Endothelial cell of umbilical vein (primary cell): Measurements from ENCODE around the gene STK17B.

ENCODE experiments used
- EZH2 ChIP-seq: IDR thresholded peaks from 2 replicates; pipeline ENCODE4 v1.6.1; 2012; ENCODE audit warnings: borderline replicate concordance, low read depth, mild to moderate bottlenecking, moderate library complexity, low read length, inconsistent platforms; ENCODE audit not compliant: severe bottlenecking
- FOS ChIP-seq: IDR thresholded peaks from 2 replicates; pipeline ENCODE4 v1.6.1; 2011; ENCODE audit warnings: mild to moderate bottlenecking, low read length, moderate library complexity, borderline replicate concordance; ENCODE audit not compliant: insufficient read depth
- GATA2 ChIP-seq: IDR thresholded peaks from 2 replicates; pipeline ENCODE4 v1.7.0; 2011; ENCODE audit warnings: low read depth, mild to moderate bottlenecking, moderate library complexity, mixed read lengths, low read length; ENCODE audit not compliant: insufficient read length, insufficient read depth
- JUN ChIP-seq: IDR thresholded peaks from 2 replicates; pipeline ENCODE4 v1.6.1; 2011; ENCODE audit warnings: borderline replicate concordance, low read depth; ENCODE audit not compliant: insufficient read length, insufficient read depth
- MYC ChIP-seq: IDR thresholded peaks from one replicate; pipeline ENCODE4 v1.6.1; 2011; ENCODE audit warnings: mild to moderate bottlenecking, low read depth, low read length
- POLR2A ChIP-seq: IDR thresholded peaks from 2 replicates; pipeline ENCODE4 v1.6.1; 2012; ENCODE audit warnings: low read depth, mild to moderate bottlenecking, control low read depth, low read length
- POLR2AphosphoS5 ChIP-seq: IDR thresholded peaks from 2 replicates; pipeline ENCODE4 v1.6.1; 2012; ENCODE audit warnings: low read depth, mild to moderate bottlenecking, control low read depth, low read length, moderate library complexity; ENCODE audit not compliant: insufficient read depth
- TF ChIP-seq, protein P1 (sequence below): IDR thresholded peaks from 2 replicates; pipeline ENCODE4 v1.6.1; 2011; ENCODE audit not compliant: insufficient read depth, insufficient read length
- TF ChIP-seq, protein P2 (sequence below), 2 donors: IDR thresholded peaks; 1 replicate in 1 of 2; 2 replicates in 1 of 2; pipeline ENCODE4 v1.5.1; 2011; ENCODE audit warnings: low read length in 2 of 2, mild to moderate bottlenecking in 2 of 2, moderate library complexity in 2 of 2, control low read depth in 1 of 2, inconsistent platforms in 1 of 2, low read depth in 1 of 2; ENCODE audit not compliant: insufficient read depth in 1 of 2; ENCODE audit errors: extremely low read depth in 1 of 2

DNA sequence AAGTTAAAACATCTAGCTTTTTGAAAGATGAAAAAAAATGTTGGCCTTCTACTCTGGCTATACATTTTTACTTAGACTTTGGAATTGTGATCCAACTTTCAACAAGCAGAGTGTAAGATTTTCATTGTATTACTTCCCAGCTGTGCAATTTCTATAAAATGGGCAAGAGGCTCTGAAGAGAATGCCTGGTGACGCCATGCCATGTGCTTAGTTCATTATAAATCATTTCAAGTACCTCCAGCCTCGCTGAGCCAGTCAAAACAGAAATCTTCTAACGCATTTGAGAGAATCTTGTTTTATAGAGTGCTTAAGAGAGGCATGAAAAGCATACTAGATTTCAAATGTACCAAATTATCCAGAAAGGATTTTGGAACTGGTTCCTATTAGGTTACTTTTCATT, 10.1 kb upstream of the STK17B start:
- TF ChIP-seq, protein P1, sequence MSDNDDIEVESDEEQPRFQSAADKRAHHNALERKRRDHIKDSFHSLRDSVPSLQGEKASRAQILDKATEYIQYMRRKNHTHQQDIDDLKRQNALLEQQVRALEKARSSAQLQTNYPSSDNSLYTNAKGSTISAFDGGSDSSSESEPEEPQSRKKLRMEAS, result no peak
- TF ChIP-seq POLR2A (no peak), JUN (no peak), EZH2 (no peak), POLR2AphosphoS5 (no peak), GATA2 (no peak), MYC (no peak), FOS (no peak)
- TF ChIP-seq, protein P2, sequence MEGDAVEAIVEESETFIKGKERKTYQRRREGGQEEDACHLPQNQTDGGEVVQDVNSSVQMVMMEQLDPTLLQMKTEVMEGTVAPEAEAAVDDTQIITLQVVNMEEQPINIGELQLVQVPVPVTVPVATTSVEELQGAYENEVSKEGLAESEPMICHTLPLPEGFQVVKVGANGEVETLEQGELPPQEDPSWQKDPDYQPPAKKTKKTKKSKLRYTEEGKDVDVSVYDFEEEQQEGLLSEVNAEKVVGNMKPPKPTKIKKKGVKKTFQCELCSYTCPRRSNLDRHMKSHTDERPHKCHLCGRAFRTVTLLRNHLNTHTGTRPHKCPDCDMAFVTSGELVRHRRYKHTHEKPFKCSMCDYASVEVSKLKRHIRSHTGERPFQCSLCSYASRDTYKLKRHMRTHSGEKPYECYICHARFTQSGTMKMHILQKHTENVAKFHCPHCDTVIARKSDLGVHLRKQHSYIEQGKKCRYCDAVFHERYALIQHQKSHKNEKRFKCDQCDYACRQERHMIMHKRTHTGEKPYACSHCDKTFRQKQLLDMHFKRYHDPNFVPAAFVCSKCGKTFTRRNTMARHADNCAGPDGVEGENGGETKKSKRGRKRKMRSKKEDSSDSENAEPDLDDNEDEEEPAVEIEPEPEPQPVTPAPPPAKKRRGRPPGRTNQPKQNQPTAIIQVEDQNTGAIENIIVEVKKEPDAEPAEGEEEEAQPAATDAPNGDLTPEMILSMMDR (IDR thresholded peaks at IDR 0.05; ENCODE audit: extremely low read depth in 1 of 2, insufficient read depth in 1 of 2, low read depth in 1 of 2, low read length in 2 of 2), result no peak
